ENCODE data around the gene TAS2R41.

Gene TAS2R41

GRCh38 chr7:143477501-143478150 lies at the start of gene TAS2R41:
Gene TAS2R41 (plus strand): TSS chr7:143477873. CDS start chr7:143477873, 0 bp downstream.
- no peak for DNase-seq (ENCODE audit: low read depth, low spot score)

GRCh38 chr7:143429770-143430698 lies 47.6 kb upstream of the TAS2R41 start:
- no peak for DNase-seq (ENCODE audit: low read depth, low spot score)

- DNase-seq (ENCODE audit: low read depth, low spot score): no peak
These were observed 46.6 kb upstream of the TAS2R41 start for GRCh38 chr7:143431109-143431508.

- no peak for DNase-seq (ENCODE audit: low read depth, low spot score)
These were observed 43.9 kb upstream of the TAS2R41 start for GRCh38 chr7:143433759-143434158.

- DNase-seq (ENCODE audit: low read depth, low spot score): no peak
These were observed 43.0 kb upstream of the TAS2R41 start for GRCh38 chr7:143434660-143435059.

GRCh38 chr7:143435266-143435665 lies 42.4 kb upstream of the TAS2R41 start:
- no peak for DNase-seq (ENCODE audit: low read depth, low spot score)

- no peak for DNase-seq (ENCODE audit: low read depth, low spot score)
These were observed 41.2 kb upstream of the TAS2R41 start for GRCh38 chr7:143436325-143436946.

GRCh38 chr7:143437578-143437977 lies 40.1 kb upstream of the TAS2R41 start:
- no peak for DNase-seq (ENCODE audit: low read depth, low spot score)

GRCh38 chr7:143439866-143440265 lies 37.8 kb upstream of the TAS2R41 start:
- no peak for DNase-seq (ENCODE audit: low read depth, low spot score)

- no peak for DNase-seq (ENCODE audit: low read depth, low spot score)
These were observed 34.5 kb upstream of the TAS2R41 start, which contains the start of gene TAS2R60 for GRCh38 chr7:143443153-143443552. Gene TAS2R60 (plus strand): TSS chr7:143443453. CDS start chr7:143443453, 0 bp downstream.

GRCh38 chr7:143444063-143444782 lies 33.5 kb upstream of the TAS2R41 start:
- no peak for DNase-seq (ENCODE audit: low read depth, low spot score)

GRCh38 chr7:143444785-143445184 lies 32.9 kb upstream of the TAS2R41 start:
- DNase-seq (ENCODE audit: low read depth, low spot score): no peak

GRCh38 chr7:143447466-143447865 lies 30.2 kb upstream of the TAS2R41 start:
- no peak for DNase-seq (ENCODE audit: low read depth, low spot score)

GRCh38 chr7:143448429-143448828 lies 29.2 kb upstream of the TAS2R41 start:
- no peak for DNase-seq (ENCODE audit: low read depth, low spot score)

GRCh38 chr7:143449793-143450192 lies 27.9 kb upstream of the TAS2R41 start:
- DNase-seq (ENCODE audit: low read depth, low spot score): no peak

- DNase-seq (ENCODE audit: low read depth, low spot score): no peak
These were observed 26.6 kb upstream of the TAS2R41 start for GRCh38 chr7:143451122-143451521.

GRCh38 chr7:143451746-143452145 lies 25.9 kb upstream of the TAS2R41 start:
- DNase-seq (ENCODE audit: low read depth, low spot score): no peak

- no peak for DNase-seq (ENCODE audit: low read depth, low spot score)
These were observed 25.2 kb upstream of the TAS2R41 start for GRCh38 chr7:143452495-143452894.

GRCh38 chr7:143454091-143454680 lies 23.5 kb upstream of the TAS2R41 start:
- DNase-seq (ENCODE audit: low read depth, low spot score): no peak

- DNase-seq (ENCODE audit: low read depth, low spot score): no peak
These were observed 22.2 kb upstream of the TAS2R41 start for GRCh38 chr7:143455491-143455890.

- no peak for DNase-seq (ENCODE audit: low read depth, low spot score)
These were observed 21.7 kb upstream of the TAS2R41 start for GRCh38 chr7:143455942-143456341.

Data from astrocyte of the hippocampus (primary cell).